HG03139 (cell line): Measurements from ENCODE around the gene NCOR1.
"Not testable (repeated sequence)": the region's sequence is repeated elsewhere in the genome, so short reads cannot be mapped to it uniquely, and the experiment has no call there.

Experiments
- ATAC-seq: cut with Tn5 transposase; IDR thresholded peaks from one replicate; pipeline ENCODE4 v1.9.1; 2021; ENCODE audit not compliant: unreplicated experiment

The NCOR1 gene

GRCh38 chr17:16101440-16101839, 113.9 kb downstream of the NCOR1 start:
- no peak for ATAC-seq

GRCh38 chr17:16100737-16101400, 114.5 kb downstream of the NCOR1 start:
- ATAC-seq, result no peak

GRCh38 chr17:16091773-16092172, 123.6 kb downstream of the NCOR1 start:
- no peak for ATAC-seq

- no peak for ATAC-seq
Measured at GRCh38 chr17:16086957-16087356, 128.4 kb downstream of the NCOR1 start.

- no peak for ATAC-seq
Measured at GRCh38 chr17:16085066-16085699, 130.2 kb downstream of the NCOR1 start.

GRCh38 chr17:16083223-16083622, 132.1 kb downstream of the NCOR1 start:
- no peak for ATAC-seq

GRCh38 chr17:16081507-16082087, 133.7 kb downstream of the NCOR1 start:
- ATAC-seq, result no peak

- ATAC-seq, result no peak
Measured at GRCh38 chr17:16080366-16080765, 135.0 kb downstream of the NCOR1 start.

GRCh38 chr17:16075949-16076348, 139.4 kb downstream of the NCOR1 start:
- no peak for ATAC-seq

GRCh38 chr17:16074423-16074822, 140.9 kb downstream of the NCOR1 start:
- no peak for ATAC-seq

GRCh38 chr17:16073845-16074244, 141.5 kb downstream of the NCOR1 start:
- no peak for ATAC-seq

GRCh38 chr17:16072031-16072430, 143.3 kb downstream of the NCOR1 start:
- no peak for ATAC-seq

- no peak for ATAC-seq
Measured at GRCh38 chr17:16068323-16068722, 147.0 kb downstream of the NCOR1 start.

GRCh38 chr17:16066125-16066524, 149.2 kb downstream of the NCOR1 start:
- ATAC-seq, result no peak

- ATAC-seq, result no peak
Measured at GRCh38 chr17:16061631-16062030, 153.7 kb downstream of the NCOR1 start.

- ATAC-seq, result not testable (repeated sequence)
Measured at GRCh38 chr17:16055139-16055538, 160.2 kb downstream of the NCOR1 start.

GRCh38 chr17:16052486-16052885, 162.8 kb downstream of the NCOR1 start:
- ATAC-seq, result no peak

- no peak for ATAC-seq
Measured at GRCh38 chr17:16050844-16051243, 164.5 kb downstream of the NCOR1 start.

GRCh38 chr17:16048811-16049449, 166.4 kb downstream of the NCOR1 start:
- no peak for ATAC-seq

GRCh38 chr17:16046966-16047365, 168.4 kb downstream of the NCOR1 start:
- no peak for ATAC-seq

GRCh38 chr17:16044487-16044886, 170.8 kb downstream of the NCOR1 start:
- ATAC-seq, result no peak

GRCh38 chr17:16040710-16041251, 174.6 kb downstream of the NCOR1 start:
- ATAC-seq, result no peak
